Neuronal stem cell (in vitro differentiated cells): ENCODE measurements around the gene MARCHF5.
"Not testable (repeated sequence)": the region's sequence is repeated elsewhere in the genome, so short reads cannot be mapped to it uniquely, and the experiment has no call there.

Experiments
- DNase-seq: peaks from one replicate; pipeline ENCODE4 v3.0.0-alpha.2; 2013; ENCODE audit warnings: low spot score
- H2AFZ ChIP-seq: one replicate; pipeline ENCODE4 v1.6.1; 2013; ENCODE audit warnings: mild to moderate bottlenecking, low read length, inconsistent platforms
- H2AK5ac ChIP-seq: 2 replicates; pipeline ENCODE4 v1.6.1; 2013; ENCODE audit warnings: low read depth, mild to moderate bottlenecking, inconsistent platforms, low read length, moderate library complexity, mixed read lengths
- H2BK120ac ChIP-seq: 2 replicates; pipeline ENCODE4 v1.6.1; 2013; ENCODE audit warnings: low read depth, mild to moderate bottlenecking, inconsistent platforms, low read length, moderate library complexity, mixed read lengths
- H2BK12ac ChIP-seq: one replicate; pipeline ENCODE4 v1.6.1; 2013; ENCODE audit warnings: low read length, inconsistent platforms
- H2BK15ac ChIP-seq: 2 replicates; pipeline ENCODE4 v1.6.1; 2013; ENCODE audit warnings: mild to moderate bottlenecking, low read length, inconsistent platforms, mixed read lengths
- H2BK5ac ChIP-seq: one replicate; pipeline ENCODE4 v1.6.1; 2013; ENCODE audit warnings: inconsistent platforms, mild to moderate bottlenecking, low read length, moderate library complexity
- H3K14ac ChIP-seq: one replicate; pipeline ENCODE4 v1.6.1; 2013; ENCODE audit warnings: low read length, inconsistent platforms
- H3K18ac ChIP-seq: 2 replicates; pipeline ENCODE4 v1.6.1; 2013; ENCODE audit warnings: low read length, inconsistent platforms
- H3K23ac ChIP-seq: 2 replicates; pipeline ENCODE4 v1.6.1; 2013; ENCODE audit warnings: low read depth, mild to moderate bottlenecking, mixed read lengths, low read length, inconsistent platforms; ENCODE audit not compliant: poor library complexity
- H3K27ac ChIP-seq: replicated peaks from 3 replicates; pipeline ENCODE4 v1.5.1; 2013; ENCODE audit warnings: low read length, inconsistent platforms
- H3K27me3 ChIP-seq, 3 experiments: 2 replicates each; pipeline ENCODE4 v1.6.1; 2013; ENCODE audit warnings: low read length in 3 of 3, mild to moderate bottlenecking in 2 of 3, inconsistent platforms in 1 of 3, low read depth in 1 of 3, mixed read lengths in 1 of 3, moderate library complexity in 1 of 3; ENCODE audit not compliant: control insufficient read depth in 3 of 3, insufficient read depth in 3 of 3
- H3K36me3 ChIP-seq, 2 donors: replicated peaks in 1 of 2; 2 replicates each; pipeline ENCODE4 v1.6.1; 2013; ENCODE audit warnings: low read length in 2 of 2; ENCODE audit not compliant: control insufficient read depth in 2 of 2, insufficient read depth in 2 of 2
- H3K4ac ChIP-seq: 2 replicates; pipeline ENCODE4 v1.6.1; 2013; ENCODE audit warnings: inconsistent platforms, mild to moderate bottlenecking, low read length, moderate library complexity
- H3K4me1 ChIP-seq, 2 donors: 1 replicate in 1 of 2; 2 replicates in 1 of 2; pipeline ENCODE4 v1.6.1; 2013; ENCODE audit warnings: low read length in 2 of 2, low read depth in 1 of 2; ENCODE audit not compliant: control insufficient read depth in 2 of 2, insufficient read depth in 1 of 2
- H3K4me2 ChIP-seq: one replicate; pipeline ENCODE4 v1.6.1; 2013; ENCODE audit warnings: mild to moderate bottlenecking, low read length, inconsistent platforms; ENCODE audit not compliant: insufficient read depth, poor library complexity, severe bottlenecking
- H3K4me3 ChIP-seq, 2 donors: 2 replicates each; pipeline ENCODE4 v1.5.1; 2013; ENCODE audit warnings: low read length in 2 of 2, mild to moderate bottlenecking in 2 of 2, inconsistent platforms in 1 of 2, moderate library complexity in 1 of 2
- H3K79me1 ChIP-seq: one replicate; pipeline ENCODE4 v1.6.1; 2013; ENCODE audit warnings: low read depth, mild to moderate bottlenecking, inconsistent platforms, low read length, moderate library complexity
- H3K9ac ChIP-seq: one replicate; pipeline ENCODE4 v1.6.1; 2013; ENCODE audit warnings: mild to moderate bottlenecking, low read depth, low read length, inconsistent platforms; ENCODE audit not compliant: poor library complexity
- H3K9me3 ChIP-seq, 2 donors: replicated peaks in 1 of 2; 2 replicates each; pipeline versions ENCODE3 to v1.6.1; 2013; ENCODE audit warnings: low read length in 2 of 2, mild to moderate bottlenecking in 2 of 2, inconsistent platforms in 1 of 2, low read depth in 1 of 2, mixed read lengths in 1 of 2, moderate library complexity in 1 of 2; ENCODE audit not compliant: control insufficient read depth in 2 of 2, insufficient read depth in 1 of 2
- H4K8ac ChIP-seq: one replicate; pipeline ENCODE4 v1.6.1; 2013; ENCODE audit warnings: low read depth, mild to moderate bottlenecking, inconsistent platforms, low read length, moderate library complexity
- H4K91ac ChIP-seq: one replicate; pipeline ENCODE4 v1.6.1; 2013; ENCODE audit warnings: low read length, low read depth, mild to moderate bottlenecking, inconsistent platforms; ENCODE audit not compliant: poor library complexity
- WGBS, 2 donors: extraction: QIAGEN DNeasy Blood & Tissue Kit; methylation state at CpG; one replicate each; pipeline ENCODE4 v1.1.7; 2013; ENCODE audit warnings: missing lambda C conversion rate in 2 of 2, mixed read lengths in 1 of 2; ENCODE audit not compliant: insufficient read length in 2 of 2, insufficient replicate concordance in 1 of 2; ENCODE audit errors: extremely low coverage in 2 of 2; 5-methylcytosine and 5-hydroxymethylcytosine counted together

MARCHF5 gene

GRCh38 chr10:92329927-92330326, 39.0 kb downstream of the MARCHF5 start:
- not testable (repeated sequence) for H3K9ac ChIP-seq, H3K4me3 ChIP-seq, H3K14ac ChIP-seq, H3K4ac ChIP-seq, H3K79me1 ChIP-seq, H4K91ac ChIP-seq, H3K4me2 ChIP-seq, H2BK5ac ChIP-seq, H2AK5ac ChIP-seq, H3K18ac ChIP-seq, H3K27me3 ChIP-seq, H3K27ac ChIP-seq, H3K4me1 ChIP-seq, H3K9me3 ChIP-seq, DNase-seq, H2AFZ ChIP-seq, H2BK120ac ChIP-seq, H4K8ac ChIP-seq, H3K23ac ChIP-seq, H2BK15ac ChIP-seq, H2BK12ac ChIP-seq
- peaks cover 3 to 35% of the 10 kb centered on the region in 2 donors for H3K36me3 ChIP-seq
- WGBS, 2 donors: no CpG with 5 or more reads among the region's 6 CpGs

DNA sequence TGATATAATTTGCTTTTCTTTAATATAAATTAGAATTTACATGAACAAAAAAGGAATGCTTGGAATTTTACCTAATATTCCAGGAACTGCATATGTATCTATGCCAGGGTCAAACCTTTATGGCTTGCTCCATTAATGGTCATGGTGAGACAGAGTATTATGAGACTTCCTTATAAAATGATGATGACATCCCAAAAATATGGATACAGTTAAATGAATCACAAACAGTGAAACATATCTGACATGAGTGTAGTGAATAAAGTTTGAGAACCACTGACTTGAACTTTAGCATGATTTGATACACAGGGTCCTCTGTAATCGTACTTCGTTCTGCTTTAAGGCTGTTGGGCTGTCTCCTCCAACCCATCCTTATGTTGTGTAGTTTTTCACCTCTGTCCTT, 51.8 kb downstream of the MARCHF5 start:
- H4K91ac ChIP-seq: no peak overlapping the region
- H3K4me2 ChIP-seq: no peak overlapping the region
- DNase-seq: no peak
- H2BK5ac ChIP-seq: no peak overlapping the region
- no peak overlapping the region for H2BK15ac ChIP-seq
- H3K79me1 ChIP-seq: no peaks in the 10 kb centered on the region
- H3K4ac ChIP-seq: no peak overlapping the region
- no peak overlapping the region for H3K18ac ChIP-seq
- peaks cover 7 to 86% of the 10 kb centered on the region in 2 donors for H3K36me3 ChIP-seq
- no CpG with 5 or more reads among the region's 2 CpGs for WGBS, 2 donors
- no peak overlapping the region for H3K27ac ChIP-seq
- H2BK12ac ChIP-seq: no peak overlapping the region
- H3K23ac ChIP-seq: no peak overlapping the region
- no peaks in the 10 kb centered on the region for H3K4me1 ChIP-seq
- H3K27me3 ChIP-seq: no peaks in the 10 kb centered on the region
- H4K8ac ChIP-seq: no peak overlapping the region
- no peak overlapping the region for H2BK120ac ChIP-seq
- no peaks in the 10 kb centered on the region for H3K9me3 ChIP-seq
- no peak overlapping the region for H3K4me3 ChIP-seq
- H2AFZ ChIP-seq: no peak overlapping the region
- no peak overlapping the region for H2AK5ac ChIP-seq
- no peak overlapping the region for H3K14ac ChIP-seq
- H3K9ac ChIP-seq: no peak overlapping the region

GRCh38 chr10:92345575-92345974, 54.6 kb downstream of the MARCHF5 start:
- H3K9ac ChIP-seq, H3K4me2 ChIP-seq, H2BK12ac ChIP-seq, H2BK5ac ChIP-seq, H2AFZ ChIP-seq, H3K79me1 ChIP-seq, H3K4me1 ChIP-seq, H3K18ac ChIP-seq, H3K14ac ChIP-seq, H3K23ac ChIP-seq, H3K9me3 ChIP-seq, H4K91ac ChIP-seq, H2BK15ac ChIP-seq, DNase-seq, H3K27ac ChIP-seq, H3K27me3 ChIP-seq, H4K8ac ChIP-seq, H3K4me3 ChIP-seq, H2BK120ac ChIP-seq, H3K4ac ChIP-seq, H2AK5ac ChIP-seq: not testable (repeated sequence)
- no CpG with 5 or more reads among the region's 5 CpGs for whole genome bisulfite sequencing, 2 donors
- peaks cover 13 to 94% of the 10 kb centered on the region in 2 donors for H3K36me3 ChIP-seq

DNA sequence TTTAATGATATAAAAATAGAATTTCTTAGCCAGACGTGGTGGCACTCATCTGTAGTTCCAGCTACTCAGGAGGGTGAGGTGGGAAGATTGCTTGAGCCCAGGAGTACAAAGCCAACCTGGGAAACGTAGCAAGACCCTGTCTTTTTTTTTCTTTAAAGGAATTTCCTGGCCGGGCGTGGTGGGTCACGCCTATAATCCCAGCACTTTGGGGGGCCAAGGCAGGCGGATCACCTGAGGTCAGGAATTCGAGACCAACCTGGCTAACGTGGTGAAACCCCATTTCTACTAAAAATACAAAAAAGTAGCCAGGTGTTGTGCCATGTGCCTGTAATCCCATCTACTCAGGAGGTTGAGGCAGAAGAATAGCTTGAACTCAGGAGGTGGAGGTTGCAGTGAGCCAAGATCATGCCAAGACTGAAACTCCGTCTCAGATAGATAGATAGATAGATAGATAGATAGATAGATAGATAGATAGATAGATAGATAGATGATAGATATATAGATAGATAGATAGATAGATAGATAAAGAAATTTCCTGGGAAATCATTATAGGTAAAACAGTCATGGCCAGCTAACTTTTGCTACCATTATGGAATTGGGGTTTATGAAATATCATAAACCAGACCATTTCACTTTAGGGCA, 56.2 kb downstream of the MARCHF5 start:
- not testable (repeated sequence) for H3K14ac ChIP-seq
- peaks cover 12 to 96% of the 10 kb centered on the region in 2 donors for H3K36me3 ChIP-seq

More for the DNA sequence above, 56.2 kb downstream of the MARCHF5 start:
- H3K23ac ChIP-seq, H3K79me1 ChIP-seq, H3K9ac ChIP-seq, H4K8ac ChIP-seq, H2BK120ac ChIP-seq, H2BK15ac ChIP-seq, H2AK5ac ChIP-seq, H3K27me3 ChIP-seq, H3K27ac ChIP-seq, H2AFZ ChIP-seq, H2BK5ac ChIP-seq, H3K4ac ChIP-seq, H3K18ac ChIP-seq, H4K91ac ChIP-seq, H3K4me3 ChIP-seq, H2BK12ac ChIP-seq, DNase-seq, H3K9me3 ChIP-seq, H3K4me1 ChIP-seq, H3K4me2 ChIP-seq: not testable (repeated sequence)
- WGBS, 2 donors: no CpG with 5 or more reads among the region's 9 CpGs
